Stimulated activated CD8-positive, alpha-beta memory T cell treated with anti-CD3 and anti-CD28 coated beads, Interleukin-4, amount 100 ng/mL, for 4 hours (primary cell): Measurements from ENCODE around the gene PCCA.
"Not testable (repeated sequence)": the region's sequence is repeated elsewhere in the genome, so short reads cannot be mapped to it uniquely, and the experiment has no call there.

Experiments
- DNase-seq, 2 donors: peaks; one replicate each; pipeline ENCODE4 v3.0.0-alpha.2; 2020; ENCODE audit warnings: low read depth in 2 of 2, low spot score in 1 of 2

PCCA gene

GRCh38 chr13:100301418-100301817 lies 212.5 kb downstream of the PCCA start:
- DNase-seq = no peak

GRCh38 chr13:100302391-100302790 lies 213.5 kb downstream of the PCCA start:
- DNase-seq = no peak

DNA sequence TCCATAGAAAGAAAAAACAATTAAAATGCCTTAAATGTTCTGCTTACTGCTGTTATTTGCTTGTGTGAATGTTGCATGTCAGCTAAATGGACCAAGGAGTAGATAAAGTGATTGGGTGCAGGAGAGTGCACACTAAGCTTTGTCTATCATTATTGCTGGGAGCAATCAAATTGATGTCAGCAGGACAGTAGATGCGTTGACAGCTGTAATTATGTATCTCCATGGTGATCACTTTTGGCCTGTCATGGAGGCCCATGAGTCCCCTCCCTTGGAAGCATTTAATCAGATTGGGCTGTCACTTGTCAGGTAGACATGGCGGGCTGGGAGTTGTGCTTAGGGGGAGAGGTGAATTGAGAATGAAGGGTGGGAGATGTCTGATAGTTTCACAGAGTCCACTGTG lies 215.3 kb downstream of the PCCA start:
- no peak for DNase-seq

DNA sequence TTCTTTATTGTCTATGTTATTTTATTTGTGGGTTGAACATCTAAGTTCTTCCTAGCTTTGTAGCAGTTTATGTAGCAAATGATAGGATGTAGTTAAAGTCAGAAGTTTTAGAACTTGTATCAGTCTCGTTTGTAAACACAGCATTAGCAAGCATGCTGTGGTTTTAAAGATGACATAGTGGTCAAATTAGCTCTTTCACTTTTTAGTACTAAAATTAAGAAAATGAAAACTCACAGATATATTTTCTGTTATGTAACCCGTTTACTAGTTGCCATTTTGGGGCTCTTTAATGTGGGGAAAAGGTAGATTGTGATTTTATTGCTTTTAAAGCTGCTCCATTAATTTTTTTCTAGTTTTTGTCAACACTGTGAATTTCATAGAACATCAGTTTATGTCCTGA lies 216.5 kb downstream of the PCCA start:
- no peak for DNase-seq

- DNase-seq = no peak
Measured at GRCh38 chr13:100306030-100306429, 217.1 kb downstream of the PCCA start.

DNA sequence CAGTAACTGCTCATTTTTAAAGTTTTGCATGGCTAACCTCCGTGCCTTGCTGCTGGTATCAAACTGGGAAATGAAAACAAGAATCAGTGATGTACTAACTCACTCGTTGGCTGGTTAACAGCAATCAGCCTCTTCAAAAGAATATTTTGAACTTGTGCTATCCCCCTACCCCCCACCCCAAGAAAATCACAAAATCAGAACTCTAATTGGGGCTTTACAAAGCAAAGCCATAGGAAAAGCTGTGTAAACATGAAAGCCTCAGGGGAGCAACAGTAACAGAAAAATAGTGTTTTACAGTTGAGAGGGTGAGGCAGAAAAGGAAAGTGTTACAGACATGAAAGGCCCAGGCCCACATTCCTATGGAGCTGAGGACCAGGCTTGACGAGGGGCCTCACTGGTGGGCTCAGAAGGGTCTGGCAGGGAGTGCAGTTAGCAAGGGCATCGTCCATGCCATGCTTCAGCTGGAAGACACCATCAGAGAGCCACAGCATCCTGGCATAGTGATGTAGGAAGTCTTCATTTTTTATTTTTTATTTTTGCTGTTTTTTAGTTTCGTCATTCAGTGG lies 217.6 kb downstream of the PCCA start:
- no peak for DNase-seq

DNA sequence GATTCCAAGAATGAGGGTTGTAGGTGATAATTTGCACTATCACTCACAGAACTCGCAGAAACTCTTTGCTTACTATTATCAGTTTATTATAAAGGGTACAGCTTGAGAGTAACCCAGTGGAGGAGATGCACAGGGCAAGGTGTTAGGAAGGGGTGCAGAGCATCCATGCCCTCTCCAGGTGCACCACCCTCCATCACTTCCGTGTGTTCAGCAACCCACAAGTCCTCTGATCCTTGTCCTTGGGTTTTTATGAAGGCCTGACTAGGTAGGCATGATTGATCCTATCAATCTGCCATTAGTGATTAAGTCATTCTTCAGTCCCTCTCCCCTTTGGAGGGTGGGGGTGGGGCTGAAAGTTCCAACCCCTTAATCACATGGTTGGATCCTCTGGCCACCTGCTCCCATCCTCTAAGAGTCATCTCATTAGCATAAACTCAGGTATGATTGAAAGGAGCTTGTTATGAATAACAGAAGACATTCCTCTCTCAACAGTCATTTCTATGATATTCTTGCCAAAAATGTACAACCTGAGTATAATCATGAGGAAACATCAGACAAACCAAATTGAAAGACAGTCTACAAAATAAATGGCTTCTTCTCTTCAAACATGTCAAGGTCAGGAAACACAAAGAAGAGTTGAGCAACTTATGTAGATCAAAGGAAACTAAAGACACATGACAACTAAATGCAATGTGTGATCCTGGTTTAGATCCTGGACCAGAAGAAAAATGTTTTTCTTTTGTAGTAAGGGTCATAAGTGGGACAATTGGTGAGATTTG lies 225.4 kb downstream of the PCCA start:
- DNase-seq = no peak

- DNase-seq = no peak
Measured at GRCh38 chr13:100315522-100315921, 226.6 kb downstream of the PCCA start.

GRCh38 chr13:100318473-100318872 lies 229.6 kb downstream of the PCCA start:
- DNase-seq = not testable (repeated sequence)

GRCh38 chr13:100323937-100324336 lies 235.0 kb downstream of the PCCA start:
- DNase-seq = no peak

DNA sequence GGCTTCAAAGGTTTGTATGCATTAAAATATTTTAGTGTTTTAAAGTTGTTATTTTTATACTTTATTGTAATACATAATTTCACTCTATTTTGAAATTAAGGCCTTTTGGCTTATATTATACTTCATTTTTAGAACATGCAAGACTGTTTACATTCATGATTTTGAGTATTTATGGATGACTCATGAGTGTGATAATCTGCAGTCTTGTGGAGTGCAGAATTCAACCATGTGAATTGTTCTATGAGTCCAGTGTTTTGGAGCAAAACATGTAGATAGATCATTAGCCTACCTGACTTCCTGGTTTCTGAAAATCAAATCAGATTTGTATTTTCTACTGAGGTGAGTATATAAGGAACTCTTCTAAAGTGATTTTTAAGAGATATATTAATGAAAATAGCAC lies 241.8 kb downstream of the PCCA start:
- DNase-seq = no peak

DNA sequence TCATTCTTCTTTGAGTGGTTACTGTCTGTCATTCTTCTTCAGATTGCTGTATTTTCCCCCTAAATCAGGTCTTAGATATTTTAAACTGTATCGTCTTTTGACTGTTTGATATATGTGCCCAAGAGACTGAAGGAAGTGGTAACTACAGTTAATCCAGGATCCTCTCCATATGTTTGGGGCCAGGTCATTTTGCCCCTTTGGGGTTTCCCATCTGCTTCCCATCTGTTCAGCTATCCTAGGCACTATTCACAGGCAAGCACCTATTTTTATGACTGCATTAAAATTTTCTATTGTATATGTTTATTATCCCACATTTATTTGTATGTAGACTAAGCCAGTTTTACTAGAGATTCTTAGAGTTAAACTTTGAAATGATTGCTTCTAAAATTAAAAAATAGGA lies 244.2 kb downstream of the PCCA start:
- DNase-seq = no peak

GRCh38 chr13:100334214-100334613 lies 245.3 kb downstream of the PCCA start:
- DNase-seq = no peak

DNA sequence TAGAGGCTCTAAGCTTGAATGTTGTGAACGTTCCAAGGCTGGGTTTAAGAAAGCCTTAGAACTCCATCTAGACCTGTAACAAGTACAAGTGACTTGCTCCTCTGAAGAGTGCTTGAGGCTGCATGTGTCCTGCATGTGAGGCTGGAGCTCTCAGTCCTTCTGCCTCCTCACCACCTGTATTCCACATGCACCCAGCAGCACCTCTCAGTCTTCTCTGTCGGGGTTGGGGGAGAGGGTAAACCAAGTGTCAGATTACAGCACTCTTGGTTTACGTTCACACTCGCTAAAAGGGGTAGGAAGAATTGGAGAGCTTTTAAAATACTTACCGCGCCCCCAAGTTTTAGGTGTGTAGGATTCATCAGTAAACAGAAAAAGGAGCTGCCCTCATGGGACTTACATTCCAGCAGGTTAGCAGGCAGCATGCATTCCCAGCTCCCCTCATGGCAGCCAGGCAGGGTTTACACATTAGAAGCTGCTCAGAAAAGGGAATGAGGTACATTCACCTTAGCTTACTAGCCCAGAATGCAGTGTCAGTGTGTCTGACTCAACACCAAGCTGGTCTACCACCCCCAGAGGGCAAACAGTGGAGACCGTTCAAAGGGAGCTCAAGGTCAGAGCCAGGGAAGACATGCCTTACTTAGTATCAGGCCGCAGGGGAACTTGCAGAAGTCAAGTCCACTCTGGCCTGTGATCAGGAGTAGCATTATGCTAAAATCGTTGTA lies 248.1 kb downstream of the PCCA start:
- no peak for DNase-seq

DNA sequence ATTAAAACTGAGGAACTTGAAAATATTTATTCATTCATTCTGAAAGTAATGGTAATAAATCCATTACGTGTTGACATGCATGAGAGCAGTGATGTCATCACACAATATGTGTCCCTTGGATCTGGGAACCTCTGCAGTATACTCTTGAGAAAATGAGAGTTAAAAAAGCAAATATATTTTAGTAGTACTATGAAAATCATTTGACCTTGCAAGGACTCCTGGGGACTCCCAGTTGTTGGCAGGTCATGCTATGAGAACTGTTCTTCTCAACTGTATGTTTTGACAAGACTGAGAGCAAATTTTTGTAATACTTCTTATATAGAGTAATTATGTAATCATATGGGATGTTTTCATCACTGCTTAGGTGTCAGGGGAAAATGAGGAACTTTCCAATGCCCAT lies 249.4 kb downstream of the PCCA start:
- no peak for DNase-seq

GRCh38 chr13:100339411-100339940 lies 250.6 kb downstream of the PCCA start:
- DNase-seq = no peak

- DNase-seq = no peak
Measured at GRCh38 chr13:100340865-100341264, 252.0 kb downstream of the PCCA start.

DNA sequence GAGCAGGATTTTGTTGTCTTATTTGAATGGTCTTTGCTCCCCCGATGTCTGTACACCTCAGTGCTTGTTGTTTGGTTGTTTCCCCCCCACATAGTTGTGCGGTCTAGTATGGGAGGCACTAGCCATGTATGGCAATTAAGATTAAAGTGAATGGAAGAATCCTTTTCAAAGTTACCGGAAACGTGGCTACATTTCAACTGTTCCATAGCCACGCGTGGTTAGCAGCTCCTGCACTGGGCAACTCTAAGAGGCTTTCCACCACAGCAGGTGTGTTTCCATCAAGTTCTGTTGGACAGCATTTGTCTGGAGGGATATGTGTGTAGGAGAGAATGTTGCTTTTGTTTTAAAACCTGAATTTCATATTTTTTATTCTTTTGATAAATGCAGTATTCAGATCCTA lies 252.4 kb downstream of the PCCA start:
- no peak for DNase-seq

DNA sequence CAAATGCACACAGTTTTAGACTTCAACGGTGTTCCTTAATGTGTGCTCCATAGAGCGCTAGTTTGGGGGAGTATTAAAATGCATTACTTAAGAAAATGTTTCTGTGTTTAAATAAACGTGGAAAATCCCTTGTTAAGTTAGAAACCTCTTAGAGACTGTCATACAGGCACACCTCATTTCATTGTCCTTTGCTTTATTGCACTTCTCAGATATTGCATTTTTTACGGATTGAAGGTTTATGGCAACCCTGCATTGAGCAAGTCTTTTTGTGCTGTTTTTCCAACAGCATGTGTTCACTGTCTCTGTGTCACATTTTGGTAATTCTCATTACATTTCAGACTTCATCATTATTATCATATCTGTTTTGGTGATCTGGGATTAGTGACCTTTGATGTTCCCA lies 255.7 kb downstream of the PCCA start:
- DNase-seq = no peak

DNA sequence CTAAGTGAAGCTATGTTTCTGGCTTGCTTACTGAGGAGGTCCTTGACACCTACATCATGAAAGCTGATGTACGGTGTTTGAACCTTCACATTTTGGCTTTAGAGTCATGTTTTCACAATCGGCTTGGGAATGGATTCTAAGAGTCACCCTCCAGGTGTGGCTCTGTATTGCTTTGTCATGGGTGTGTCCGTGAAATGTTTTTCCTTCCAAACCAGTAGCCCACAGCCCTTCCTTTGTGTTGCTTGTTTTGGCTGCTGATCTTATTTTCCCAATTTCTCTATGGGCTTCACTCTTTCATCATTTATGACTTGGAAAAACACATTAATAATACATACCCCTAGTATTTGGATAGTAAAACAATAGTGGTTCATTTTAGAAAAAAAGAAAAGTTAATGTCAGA lies 259.1 kb downstream of the PCCA start:
- DNase-seq = no peak

GRCh38 chr13:100349594-100349993 lies 260.7 kb downstream of the PCCA start:
- DNase-seq = no peak

GRCh38 chr13:100350601-100351000 lies 261.7 kb downstream of the PCCA start:
- DNase-seq = no peak
